Measurements from ENCODE around the gene SERINC5. TPM values are rescaled to one million over a fixed set of nuclear protein-coding genes. Genes with fewer than 3 reads are reported as not detected.

SERINC5 gene
- total RNA-seq, 6 experiments from 2014 or later: 16.4 to 28.1 (median 19.9) TPM

GRCh38 chr5:80212171-80212667 lies 43.6 kb downstream of the SERINC5 start:
- Mint-ChIP-seq H3K4me3 (no peak overlapping the region), H3K9me3 (no peaks in the 10 kb centered on the region), H3K4me1 (ENCODE audit: low read depth) (peaks cover 34% of the 10 kb centered on the region), H3K36me3 (ENCODE audit: low read depth) (no peaks in the 10 kb centered on the region), H3K27me3 (ENCODE audit: insufficient read depth) (no peaks in the 10 kb centered on the region; the same call in 1 of the 2 replicates), H3K27ac (no peak overlapping the region)
- TF ChIP-seq CTCF (IDR thresholded peaks at IDR 0.05): no peak
- DNase-seq: no peak

DNA sequence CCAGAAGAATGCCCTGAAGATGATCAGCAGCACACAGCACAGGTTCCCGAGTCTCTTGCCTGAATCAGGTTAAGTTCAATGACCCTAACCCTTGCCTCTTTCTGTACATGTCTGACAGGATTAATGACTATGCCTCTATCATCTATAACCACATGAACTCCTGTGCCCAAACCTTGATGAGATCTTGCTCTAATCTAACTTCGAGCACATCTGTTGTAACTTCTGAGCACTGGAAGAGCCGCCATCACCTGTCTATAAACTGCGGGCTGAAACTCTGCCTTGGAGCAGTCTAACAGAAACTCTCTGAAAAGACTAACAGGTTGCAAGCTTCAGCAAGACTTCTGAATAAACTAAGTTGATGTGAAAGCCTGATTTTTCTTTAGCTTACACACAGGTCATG lies 44.5 kb downstream of the SERINC5 start:
- Mint-ChIP-seq H3K9me3 (no peaks in the 10 kb centered on the region), H3K27me3 (ENCODE audit: insufficient read depth) (no peaks in the 10 kb centered on the region), H3K4me1 (ENCODE audit: low read depth) (peaks cover 43% of the 10 kb centered on the region), H3K36me3 (ENCODE audit: low read depth) (no peaks in the 10 kb centered on the region), H3K4me3 (no peak overlapping the region), H3K27ac (no peak overlapping the region)
- no peak for DNase-seq
- TF ChIP-seq CTCF (IDR thresholded peaks at IDR 0.05): no peak

GRCh38 chr5:80210014-80210413 lies 45.8 kb downstream of the SERINC5 start:
- no peak for TF ChIP-seq CTCF (IDR thresholded peaks at IDR 0.05)
- H3K9me3 Mint-ChIP-seq: no peaks in the 10 kb centered on the region
- no peak overlapping the region for H3K4me3 Mint-ChIP-seq
- peaks cover 50% of the 10 kb centered on the region for H3K4me1 Mint-ChIP-seq (ENCODE audit: low read depth)
- H3K36me3 Mint-ChIP-seq (ENCODE audit: low read depth): no peaks in the 10 kb centered on the region
- no peak for DNase-seq
- H3K27ac Mint-ChIP-seq: no peak overlapping the region
- H3K27me3 Mint-ChIP-seq (ENCODE audit: insufficient read depth): no peaks in the 10 kb centered on the region

- no peak for DNase-seq
- no peaks in the 10 kb centered on the region for H3K27me3 Mint-ChIP-seq (ENCODE audit: insufficient read depth)
- no peaks in the 10 kb centered on the region for H3K9me3 Mint-ChIP-seq
- H3K36me3 Mint-ChIP-seq (ENCODE audit: low read depth): no peaks in the 10 kb centered on the region
- no peak overlapping the region for H3K27ac Mint-ChIP-seq
- peaks cover 50% of the 10 kb centered on the region for H3K4me1 Mint-ChIP-seq (ENCODE audit: low read depth)
- no peak for TF ChIP-seq CTCF (IDR thresholded peaks at IDR 0.05)
- H3K4me3 Mint-ChIP-seq: no peak overlapping the region
Measured at GRCh38 chr5:80208381-80208780, 47.5 kb downstream of the SERINC5 start.

- Mint-ChIP-seq H3K4me1 (ENCODE audit: low read depth) (peaks cover 50% of the 10 kb centered on the region), H3K27ac (no peak overlapping the region), H3K9me3 (no peaks in the 10 kb centered on the region), H3K4me3 (no peak overlapping the region), H3K36me3 (ENCODE audit: low read depth) (no peaks in the 10 kb centered on the region; the same call in 1 of the 2 replicates), H3K27me3 (ENCODE audit: insufficient read depth) (no peaks in the 10 kb centered on the region)
- DNase-seq: no peak
- TF ChIP-seq CTCF (IDR thresholded peaks at IDR 0.05): no peak
Measured at GRCh38 chr5:80207832-80208231, 48.0 kb downstream of the SERINC5 start.

DNA sequence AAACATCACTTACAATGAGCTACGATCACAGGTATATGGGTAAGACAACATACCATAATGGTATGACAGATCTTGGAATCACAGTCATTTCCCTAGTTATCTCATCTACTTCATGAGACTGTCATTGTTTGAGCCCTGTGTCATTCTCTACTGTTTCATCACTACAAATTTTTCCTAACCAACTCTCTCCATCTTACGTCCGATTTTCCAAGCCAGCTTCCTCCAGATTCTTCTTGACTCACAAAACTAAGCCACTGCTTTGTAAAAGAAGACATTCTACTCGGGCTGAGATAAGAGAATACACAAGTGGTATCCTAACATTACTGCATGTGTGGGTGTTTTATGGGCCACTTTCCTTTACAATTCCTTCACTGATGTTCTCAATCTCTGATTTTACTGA lies 49.6 kb downstream of the SERINC5 start:
- peak overlapping the region; percentile 89 for H3K27ac Mint-ChIP-seq
- peak; percentile 77 for DNase-seq
- H3K4me3 Mint-ChIP-seq: peak overlapping the region; percentile 49
- no peak for TF ChIP-seq CTCF (IDR thresholded peaks at IDR 0.05)
- H3K36me3 Mint-ChIP-seq (ENCODE audit: low read depth): no peaks in the 10 kb centered on the region; the same call in 1 of the 2 replicates
- no peaks in the 10 kb centered on the region for H3K9me3 Mint-ChIP-seq
- H3K4me1 Mint-ChIP-seq (ENCODE audit: low read depth): peaks cover 50% of the 10 kb centered on the region
- no peaks in the 10 kb centered on the region; the same call in none of the 2 replicates for H3K27me3 Mint-ChIP-seq (ENCODE audit: insufficient read depth)
